Upper lobe of left lung (tissue), 4 donors: ENCODE measurements around the gene GRK5.

Source experiments
- EP300 ChIP-seq, 4 donors: sonication (generic); formaldehyde crosslinking; IDR thresholded peaks; one replicate each; pipeline ENCODE4 v1.5.1; 2017; ENCODE audit warnings: antibody characterized with exemption in 4 of 4, control low read depth in 2 of 4
- TF ChIP-seq, protein P1 (sequence below), 6 experiments: fragments of 450-650 bp in 4 of 6; fragments of 200-600 bp in 2 of 6; sonication (generic) in 2 of 6; IDR thresholded peaks; one replicate each; pipeline ENCODE4 v1.5.1; 2016 to 2019; ENCODE audit warnings: antibody characterized with exemption in 6 of 6

DNA sequence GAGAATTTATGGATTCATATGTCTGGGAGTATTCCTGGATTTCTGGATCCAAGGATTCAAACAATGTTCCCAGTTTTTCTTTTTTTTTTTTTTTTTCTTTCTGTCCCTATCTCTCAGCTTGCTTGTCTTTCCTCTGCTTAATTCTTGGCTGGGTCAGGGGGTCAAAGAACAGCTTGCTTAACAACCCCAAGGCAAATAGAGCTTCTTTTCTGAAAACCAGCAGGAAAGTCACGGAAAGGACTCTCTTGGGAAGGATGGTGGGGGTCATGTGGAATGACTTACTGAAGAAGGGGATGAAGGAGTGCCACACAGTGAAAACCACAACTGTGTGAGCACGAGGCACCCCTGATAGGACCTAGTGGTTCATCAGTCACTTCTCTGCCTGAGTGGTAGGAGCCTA is 36.1 kb downstream of the GRK5 start:
- TF ChIP-seq, protein P1, sequence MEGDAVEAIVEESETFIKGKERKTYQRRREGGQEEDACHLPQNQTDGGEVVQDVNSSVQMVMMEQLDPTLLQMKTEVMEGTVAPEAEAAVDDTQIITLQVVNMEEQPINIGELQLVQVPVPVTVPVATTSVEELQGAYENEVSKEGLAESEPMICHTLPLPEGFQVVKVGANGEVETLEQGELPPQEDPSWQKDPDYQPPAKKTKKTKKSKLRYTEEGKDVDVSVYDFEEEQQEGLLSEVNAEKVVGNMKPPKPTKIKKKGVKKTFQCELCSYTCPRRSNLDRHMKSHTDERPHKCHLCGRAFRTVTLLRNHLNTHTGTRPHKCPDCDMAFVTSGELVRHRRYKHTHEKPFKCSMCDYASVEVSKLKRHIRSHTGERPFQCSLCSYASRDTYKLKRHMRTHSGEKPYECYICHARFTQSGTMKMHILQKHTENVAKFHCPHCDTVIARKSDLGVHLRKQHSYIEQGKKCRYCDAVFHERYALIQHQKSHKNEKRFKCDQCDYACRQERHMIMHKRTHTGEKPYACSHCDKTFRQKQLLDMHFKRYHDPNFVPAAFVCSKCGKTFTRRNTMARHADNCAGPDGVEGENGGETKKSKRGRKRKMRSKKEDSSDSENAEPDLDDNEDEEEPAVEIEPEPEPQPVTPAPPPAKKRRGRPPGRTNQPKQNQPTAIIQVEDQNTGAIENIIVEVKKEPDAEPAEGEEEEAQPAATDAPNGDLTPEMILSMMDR (IDR thresholded peaks at IDR 0.05) = no peak
- no peak for TF ChIP-seq EP300 (IDR thresholded peaks at IDR 0.05)
